IPS-11a (cell line): ENCODE data around the gene PGLYRP3.

Experiments used
- H3K4me3 ChIP-seq: one replicate; pipeline ENCODE4 v1.5.1; 2013; ENCODE audit warnings: low read depth, low read length, control low read depth

Gene PGLYRP3

DNA sequence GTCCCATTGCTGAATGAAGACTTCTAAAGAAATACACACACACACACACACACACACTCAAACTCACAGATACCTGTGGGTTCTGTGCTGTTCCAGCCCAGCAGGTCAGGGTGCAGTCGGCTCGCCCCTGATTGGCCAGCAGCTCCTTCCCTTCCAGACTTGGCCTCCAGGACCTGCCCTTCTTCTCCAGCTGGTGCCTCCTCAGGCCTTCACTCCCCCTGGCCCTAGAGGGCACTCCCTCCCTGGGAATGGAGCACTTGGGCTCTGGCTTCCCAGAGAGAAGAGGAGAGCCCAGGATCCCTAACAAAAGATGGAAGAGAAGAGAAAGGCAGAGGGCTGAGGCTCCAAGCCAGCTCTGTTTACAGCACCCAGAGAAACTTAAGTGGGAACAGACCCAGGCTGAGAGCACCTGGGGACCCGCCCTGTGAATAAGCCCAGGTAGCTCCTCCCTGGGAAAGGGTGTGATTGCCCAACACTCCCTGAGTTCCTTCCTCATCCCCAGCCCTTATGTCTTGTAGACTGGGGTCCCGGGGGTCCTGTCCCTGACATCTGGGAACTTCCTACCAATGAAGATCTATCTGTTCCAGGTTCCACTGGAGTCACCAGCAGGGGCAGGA lies at the start of gene PGLYRP3:
PGLYRP3 (minus strand) TSS at position 383 of the 617 bp plus-strand sequence. CDS start 2,287 bp downstream, outside the sequence.
- H3K4me3 ChIP-seq: no peak within 1 kb of the TSS

- no peak overlapping the region for H3K4me3 ChIP-seq
Measured at GRCh38 chr1:153362187-153362775, 49.5 kb upstream of the PGLYRP3 start.

GRCh38 chr1:153361480-153362109 lies 48.8 kb upstream of the PGLYRP3 start:
- H3K4me3 ChIP-seq: no peak overlapping the region

DNA sequence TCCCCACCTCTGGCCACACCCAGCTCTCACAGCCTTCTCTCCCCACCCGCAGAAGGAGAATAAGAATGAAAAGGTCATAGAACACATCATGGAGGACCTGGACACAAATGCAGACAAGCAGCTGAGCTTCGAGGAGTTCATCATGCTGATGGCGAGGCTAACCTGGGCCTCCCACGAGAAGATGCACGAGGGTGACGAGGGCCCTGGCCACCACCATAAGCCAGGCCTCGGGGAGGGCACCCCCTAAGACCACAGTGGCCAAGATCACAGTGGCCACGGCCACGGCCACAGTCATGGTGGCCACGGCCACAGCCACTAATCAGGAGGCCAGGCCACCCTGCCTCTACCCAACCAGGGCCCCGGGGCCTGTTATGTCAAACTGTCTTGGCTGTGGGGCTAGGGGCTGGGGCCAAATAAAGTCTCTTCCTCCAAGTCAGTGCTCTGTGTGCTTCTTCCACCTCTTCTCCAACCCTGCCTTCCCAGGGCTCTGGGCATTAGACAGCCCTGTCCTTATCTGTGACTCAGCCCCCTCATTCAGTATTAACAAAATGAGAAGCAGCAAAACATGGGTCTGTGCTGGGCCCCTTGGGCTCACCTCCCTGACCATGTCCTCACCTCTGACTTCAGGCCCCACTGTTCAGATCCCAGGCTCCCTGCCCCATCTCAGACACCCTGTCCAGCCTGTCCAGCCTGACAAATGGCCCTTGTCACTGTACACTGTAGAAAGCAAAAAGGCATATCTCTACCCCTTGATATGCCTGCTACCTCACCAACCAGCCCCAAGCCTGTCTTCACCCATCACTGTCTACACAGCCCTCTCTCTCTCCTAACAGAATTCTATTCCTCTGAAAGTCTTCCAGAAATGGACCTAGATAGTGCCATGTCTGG lies 48.1 kb upstream of the PGLYRP3 start:
- no peak overlapping the region for H3K4me3 ChIP-seq

- H3K4me3 ChIP-seq: no peak overlapping the region
Measured at GRCh38 chr1:153360190-153360589, 47.4 kb upstream of the PGLYRP3 start.

- no peak overlapping the region for H3K4me3 ChIP-seq
Measured at GRCh38 chr1:153359241-153359640, 46.5 kb upstream of the PGLYRP3 start.

DNA sequence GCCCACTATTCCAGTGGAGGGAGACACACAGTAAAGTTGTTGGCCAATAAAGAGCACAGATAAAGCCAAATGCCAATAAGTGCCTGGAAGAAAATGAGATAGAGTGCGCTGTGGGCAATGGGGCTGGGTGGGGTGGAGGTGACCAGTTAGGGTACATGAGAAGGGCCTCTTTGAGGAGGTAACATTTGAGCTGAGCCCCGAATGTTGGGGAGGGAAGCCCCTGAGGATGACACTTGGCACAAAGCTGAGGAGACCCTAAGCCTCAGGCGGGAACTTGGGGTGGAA lies 45.9 kb upstream of the PGLYRP3 start:
- H3K4me3 ChIP-seq: no peak overlapping the region

GRCh38 chr1:153357853-153358690 lies 45.3 kb upstream of the PGLYRP3 start, which contains the start of gene S100A9:
S100A9 (plus strand) TSS chr1:153357854; CDS start chr1:153358284, 430 bp downstream.
- H3K4me3 ChIP-seq: no peak within 1 kb of the TSS

DNA sequence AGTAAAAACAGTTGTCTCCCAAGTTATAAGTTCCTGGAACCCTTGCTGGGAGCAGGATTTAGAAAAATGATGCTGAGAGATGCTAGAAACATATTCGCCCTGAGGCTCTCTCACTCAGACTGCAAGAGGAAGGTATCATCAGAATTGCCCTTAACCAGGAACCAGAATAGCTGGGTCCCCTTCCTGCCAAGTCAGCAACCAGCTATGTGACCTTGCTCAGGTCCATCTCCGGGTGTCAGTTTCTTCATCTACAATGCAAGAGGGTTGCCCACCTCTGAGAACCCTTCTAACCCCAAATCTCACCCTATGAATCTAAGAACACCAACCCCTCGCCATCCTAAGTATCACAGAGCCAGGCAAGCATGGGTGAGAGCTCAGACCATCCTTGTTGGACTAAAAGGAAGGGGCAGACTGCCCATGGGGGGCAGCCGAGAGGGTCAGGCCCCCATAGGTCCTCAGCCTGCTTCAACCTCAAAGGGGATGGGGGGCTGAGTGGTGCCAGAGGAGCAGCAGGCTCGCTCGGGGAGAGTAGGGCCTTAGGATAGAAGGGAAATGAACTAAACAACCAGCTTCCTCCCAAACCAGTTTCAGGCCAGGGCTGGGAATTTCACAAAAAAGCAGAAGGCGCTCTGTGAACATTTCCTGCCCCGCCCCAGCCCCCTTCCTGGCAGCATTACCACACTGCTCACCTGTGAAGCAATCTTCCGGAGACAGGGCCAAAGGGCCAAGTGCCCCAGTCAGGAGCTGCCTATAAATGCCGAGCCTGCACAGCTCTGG lies 44.5 kb upstream of the PGLYRP3 start:
- H3K4me3 ChIP-seq: no peak overlapping the region

DNA sequence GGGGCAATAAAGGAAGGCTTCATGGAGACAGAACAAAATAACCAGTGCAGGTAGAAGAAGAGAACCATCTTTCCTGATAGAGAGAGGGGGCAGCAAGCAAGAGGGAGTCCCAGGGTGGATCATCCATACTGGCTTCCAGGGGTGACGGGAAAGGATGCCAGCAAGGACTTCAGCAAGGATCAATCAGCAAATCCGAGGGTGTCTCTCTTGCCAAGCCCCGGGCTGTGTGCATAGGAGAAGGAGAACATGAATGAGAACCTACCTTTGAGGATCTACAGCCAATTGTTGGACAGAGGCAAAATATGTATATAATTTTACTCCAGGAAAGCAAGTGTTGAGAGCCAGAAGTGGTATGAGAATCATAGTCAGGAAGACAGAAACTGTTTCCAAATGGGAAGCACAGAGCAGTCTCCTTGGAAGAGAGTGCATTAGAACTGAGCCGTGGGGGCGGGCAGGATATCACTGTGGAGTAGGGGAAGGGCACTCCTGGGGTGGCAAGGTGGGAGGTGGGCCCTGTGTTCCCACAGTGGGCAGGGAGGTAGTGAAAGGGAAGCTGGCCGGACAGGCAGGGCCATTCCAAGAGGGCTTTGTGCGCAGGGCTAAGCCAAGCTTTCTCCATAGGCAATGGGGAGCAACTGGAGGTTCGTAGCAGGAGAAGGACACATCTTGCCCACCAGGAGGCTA lies 43.8 kb upstream of the PGLYRP3 start:
- no peak overlapping the region for H3K4me3 ChIP-seq

DNA sequence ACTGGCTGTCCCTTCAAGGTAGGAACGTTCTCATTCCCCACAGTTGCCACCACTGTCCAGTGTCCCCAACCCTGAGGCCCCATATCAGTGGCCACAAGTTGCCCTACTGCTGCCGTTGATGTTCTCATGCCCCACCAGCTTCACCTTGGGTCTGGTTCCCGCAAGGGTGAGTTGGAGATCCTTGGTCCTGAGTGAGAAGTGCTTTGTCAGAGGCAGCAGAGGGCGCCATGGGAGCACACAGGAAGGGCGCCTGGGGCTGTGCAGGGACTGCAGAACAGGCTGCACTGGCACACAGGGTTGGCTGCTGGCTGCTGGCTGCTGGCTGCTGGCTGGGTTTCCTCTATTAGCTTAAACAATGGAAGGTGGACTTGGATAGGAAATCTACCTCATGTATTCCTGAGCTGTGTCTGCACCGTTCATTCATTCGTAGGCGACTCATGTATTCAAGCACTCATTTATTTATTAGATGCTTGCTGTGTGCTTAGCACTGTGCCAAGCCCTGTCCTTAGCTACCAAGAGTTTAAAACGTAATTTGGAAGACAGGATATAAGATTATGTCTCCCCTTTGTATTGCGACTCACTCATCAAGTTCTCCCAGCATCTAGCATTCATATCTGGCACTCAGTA lies 42.8 kb upstream of the PGLYRP3 start:
- H3K4me3 ChIP-seq: no peak overlapping the region

- H3K4me3 ChIP-seq: no peak overlapping the region
Measured at GRCh38 chr1:153354515-153355193, 41.9 kb upstream of the PGLYRP3 start.

DNA sequence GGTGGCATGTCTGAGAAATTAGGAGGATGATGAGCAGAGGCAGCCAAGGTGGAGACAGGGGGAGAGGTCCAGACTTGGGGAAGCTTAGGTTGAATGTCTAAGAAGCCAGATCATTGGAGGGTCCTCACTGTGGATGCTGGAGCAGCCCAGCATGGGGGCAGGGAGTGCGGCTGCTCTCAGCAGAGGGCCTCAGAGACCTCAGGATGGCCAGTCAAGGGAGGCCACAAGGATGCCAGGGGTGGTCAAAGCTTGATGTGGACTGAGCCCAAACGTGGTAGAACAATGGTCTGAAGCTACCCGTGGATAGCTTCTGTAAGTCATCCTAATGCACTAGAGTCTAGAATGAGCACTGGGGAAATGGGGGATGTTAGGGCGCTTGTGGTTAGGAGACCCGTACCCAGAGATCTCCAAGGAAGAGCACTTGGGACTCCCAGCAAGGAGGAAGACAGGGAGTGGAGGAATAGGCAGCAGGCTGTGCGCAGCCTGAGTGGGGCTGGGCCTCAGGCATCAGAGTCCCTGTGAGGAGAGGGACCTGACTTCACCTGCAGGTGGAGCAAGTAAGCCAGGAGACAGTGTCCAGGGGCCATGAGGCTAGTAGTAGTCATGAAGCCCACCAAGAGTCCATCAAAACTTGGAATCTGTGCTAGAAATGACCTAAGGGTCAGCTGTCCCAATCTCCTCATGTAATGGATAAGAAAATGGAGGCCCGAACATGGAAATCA lies 40.6 kb upstream of the PGLYRP3 start:
- H3K4me3 ChIP-seq: no peak overlapping the region

- H3K4me3 ChIP-seq: no peak overlapping the region
Measured at GRCh38 chr1:153352523-153352922, 39.8 kb upstream of the PGLYRP3 start.

GRCh38 chr1:153350321-153350957 lies 37.7 kb upstream of the PGLYRP3 start:
- H3K4me3 ChIP-seq: no peak overlapping the region

DNA sequence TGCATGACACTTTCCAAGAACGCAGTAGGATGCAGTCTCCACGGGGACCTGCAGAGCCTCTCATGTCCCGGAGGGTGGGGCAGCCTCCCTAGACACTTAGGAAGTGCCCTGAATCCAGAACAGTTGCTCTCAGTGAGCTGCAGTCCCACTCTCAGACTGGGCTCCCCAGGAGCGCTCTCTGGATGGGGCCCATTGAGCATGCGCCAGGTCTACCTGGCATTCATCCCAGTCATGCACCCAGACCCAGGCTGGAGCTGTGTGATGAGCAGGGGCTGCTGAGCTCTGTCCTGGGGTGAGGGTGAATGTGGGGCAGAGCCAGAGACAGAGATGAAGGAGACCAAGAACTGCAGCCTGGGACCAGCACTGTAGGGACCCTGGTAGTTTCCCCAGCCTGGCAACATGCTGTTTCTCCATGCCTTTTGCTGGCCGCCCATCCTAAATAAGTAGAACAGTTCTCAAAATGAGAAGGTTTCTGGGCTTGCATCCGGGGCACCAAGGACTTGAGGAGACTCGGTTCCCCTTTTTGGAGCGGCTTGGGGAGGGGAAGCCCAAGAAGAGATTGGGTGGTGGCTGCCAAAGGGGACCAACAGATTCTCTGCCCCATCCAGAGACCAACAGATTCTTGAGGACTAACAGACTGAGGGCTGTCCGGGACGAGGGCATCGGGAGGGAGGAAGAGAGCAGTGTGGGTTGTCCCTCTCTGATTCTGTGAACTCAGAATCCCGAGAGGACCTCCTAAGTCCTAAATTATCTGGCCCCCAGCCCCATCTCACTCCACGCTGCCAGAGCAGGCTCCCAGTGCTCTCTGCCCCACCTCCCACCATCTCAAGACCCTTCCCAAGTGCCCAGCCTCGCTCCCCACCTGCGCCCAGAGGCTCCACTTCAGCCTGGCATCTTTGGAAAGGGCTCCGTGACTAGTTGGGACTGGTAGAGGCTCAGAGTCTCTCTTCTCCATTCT lies 36.9 kb upstream of the PGLYRP3 start:
- no peak overlapping the region for H3K4me3 ChIP-seq
